ENCODE results near the gene C17orf107. TPM values are rescaled to one million over a fixed set of nuclear protein-coding genes. Genes with fewer than 3 reads are reported as not detected.
"Not testable (repeated sequence)": the region's sequence is repeated elsewhere in the genome, so short reads cannot be mapped to it uniquely, and the experiment has no call there.

Gene C17orf107
- total RNA-seq, 1 experiment from 2014 or later = 1.0 TPM

DNA sequence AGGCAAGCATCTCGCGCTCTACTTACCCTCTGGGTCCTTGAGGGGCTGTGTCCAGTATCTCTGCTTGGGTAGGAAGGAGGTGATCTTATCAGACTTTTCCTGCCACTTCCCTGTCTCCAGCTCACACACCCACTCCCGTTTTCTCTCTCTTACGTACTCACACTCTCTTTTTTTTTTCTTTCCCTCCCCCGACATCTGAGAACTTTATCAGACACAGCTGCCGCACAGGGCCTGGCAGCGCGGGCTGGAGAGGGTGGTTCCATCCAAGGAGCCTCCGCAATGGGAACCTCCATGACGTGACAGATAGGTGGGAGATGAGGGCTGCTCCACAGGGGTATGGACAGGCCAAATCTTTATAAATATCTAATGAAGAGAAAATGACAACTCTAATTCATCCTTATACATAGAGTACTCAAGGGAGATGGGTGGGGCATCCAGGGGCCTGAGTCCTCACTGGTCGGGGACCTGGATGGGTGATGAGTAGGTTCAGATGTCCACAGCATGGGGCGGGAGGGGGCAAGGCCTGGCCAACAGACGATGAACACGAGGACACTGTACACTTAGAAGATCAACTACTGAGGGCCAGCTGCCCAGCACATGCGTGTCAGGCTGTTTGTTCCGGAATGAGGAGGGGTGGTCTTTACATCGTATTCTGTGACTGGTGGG, 42.9 kb upstream of the C17orf107 start:
- TF ChIP-seq, protein P1, sequence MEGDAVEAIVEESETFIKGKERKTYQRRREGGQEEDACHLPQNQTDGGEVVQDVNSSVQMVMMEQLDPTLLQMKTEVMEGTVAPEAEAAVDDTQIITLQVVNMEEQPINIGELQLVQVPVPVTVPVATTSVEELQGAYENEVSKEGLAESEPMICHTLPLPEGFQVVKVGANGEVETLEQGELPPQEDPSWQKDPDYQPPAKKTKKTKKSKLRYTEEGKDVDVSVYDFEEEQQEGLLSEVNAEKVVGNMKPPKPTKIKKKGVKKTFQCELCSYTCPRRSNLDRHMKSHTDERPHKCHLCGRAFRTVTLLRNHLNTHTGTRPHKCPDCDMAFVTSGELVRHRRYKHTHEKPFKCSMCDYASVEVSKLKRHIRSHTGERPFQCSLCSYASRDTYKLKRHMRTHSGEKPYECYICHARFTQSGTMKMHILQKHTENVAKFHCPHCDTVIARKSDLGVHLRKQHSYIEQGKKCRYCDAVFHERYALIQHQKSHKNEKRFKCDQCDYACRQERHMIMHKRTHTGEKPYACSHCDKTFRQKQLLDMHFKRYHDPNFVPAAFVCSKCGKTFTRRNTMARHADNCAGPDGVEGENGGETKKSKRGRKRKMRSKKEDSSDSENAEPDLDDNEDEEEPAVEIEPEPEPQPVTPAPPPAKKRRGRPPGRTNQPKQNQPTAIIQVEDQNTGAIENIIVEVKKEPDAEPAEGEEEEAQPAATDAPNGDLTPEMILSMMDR (IDR thresholded peaks at IDR 0.05; ENCODE audit: insufficient read depth in 1 of 2, low read depth in 1 of 2, low read length in 1 of 2, severe bottlenecking in 1 of 2, unreplicated experiment in 1 of 2) = no peak
- Histone ChIP-seq H3K4me3 (ENCODE audit: low read depth, low read length) (no peak overlapping the region), H3K4me1 (peaks cover 14% of the 10 kb centered on the region), H3K27me3 (replicated peaks; ENCODE audit: control insufficient read depth, insufficient read depth, low read length) (no peaks in the 10 kb centered on the region), H3K9me3 (no peaks in the 10 kb centered on the region), H3K36me3 (ENCODE audit: control insufficient read depth, insufficient read depth, low read length) (no peaks in the 10 kb centered on the region)
- POLR2A ChIA-PET = no interaction called here
- no peak overlapping the region for H3K27ac Mint-ChIP-seq (ENCODE audit: unreplicated experiment)
- no peak for DNase-seq
- CTCF ChIA-PET = no interaction called here
- intact Hi-C loops (cut with micrococcal nuclease; ENCODE audit: unreplicated experiment) = no loop called here
- H3K36me3 Mint-ChIP-seq (ENCODE audit: insufficient read depth, unreplicated experiment) = peaks cover 18% of the 10 kb centered on the region
- H3K4me3 Mint-ChIP-seq (ENCODE audit: unreplicated experiment) = no peak overlapping the region
- H3K4me1 Mint-ChIP-seq (ENCODE audit: low read depth, unreplicated experiment) = peaks cover 19% of the 10 kb centered on the region
- no TSS peak for BruUV-seq (replicated peaks)
- no peaks in the 10 kb centered on the region for H3K27me3 Mint-ChIP-seq (ENCODE audit: insufficient read depth, unreplicated experiment)
- no peaks in the 10 kb centered on the region for H3K9me3 Mint-ChIP-seq (ENCODE audit: unreplicated experiment)

DNA sequence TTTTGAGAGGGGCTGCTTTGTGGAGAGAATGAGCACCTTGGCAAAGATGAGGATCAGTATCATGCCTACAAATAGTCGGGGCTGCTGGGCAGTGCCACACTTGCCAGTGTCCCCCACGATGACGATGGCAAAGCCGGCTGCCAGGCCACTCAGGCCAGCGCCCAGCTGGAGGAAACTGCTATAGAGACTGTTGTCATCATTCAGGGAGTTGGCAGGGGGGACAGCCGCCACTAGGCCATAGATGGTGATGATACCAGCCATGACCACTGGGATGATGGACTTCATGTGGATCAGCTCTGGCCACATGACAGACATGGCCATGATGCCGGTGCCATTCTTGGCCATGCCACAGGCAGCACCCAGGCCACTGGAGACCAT, 42.4 kb upstream of the C17orf107 start:
- CTCF ChIA-PET = no interaction called here
- Mint-ChIP-seq H3K4me1 (ENCODE audit: low read depth, unreplicated experiment) (peaks cover 19% of the 10 kb centered on the region), H3K4me3 (ENCODE audit: unreplicated experiment) (no peak overlapping the region), H3K36me3 (ENCODE audit: insufficient read depth, unreplicated experiment) (peaks cover 18% of the 10 kb centered on the region), H3K9me3 (ENCODE audit: unreplicated experiment) (no peaks in the 10 kb centered on the region), H3K27me3 (ENCODE audit: insufficient read depth, unreplicated experiment) (no peaks in the 10 kb centered on the region), H3K27ac (ENCODE audit: unreplicated experiment) (no peak overlapping the region)
- no peaks in the 10 kb centered on the region for H3K9me3 ChIP-seq
- H3K27me3 ChIP-seq (replicated peaks; ENCODE audit: control insufficient read depth, insufficient read depth, low read length) = no peaks in the 10 kb centered on the region
- no peaks in the 10 kb centered on the region for H3K36me3 ChIP-seq (ENCODE audit: control insufficient read depth, insufficient read depth, low read length)
- POLR2A ChIA-PET = interaction anchor here (0.6 kb wide), 1 partner anchor 9 kb away, joined by 8 read pairs; no protein-coding TSS in a partner anchor
- no TSS peak for BruUV-seq (replicated peaks)
- TF ChIP-seq, protein P1 (IDR thresholded peaks at IDR 0.05; ENCODE audit: insufficient read depth in 1 of 2, low read depth in 1 of 2, low read length in 1 of 2, severe bottlenecking in 1 of 2, unreplicated experiment in 1 of 2) = no peak
- intact Hi-C loops (cut with micrococcal nuclease; ENCODE audit: unreplicated experiment) = no loop called here
- DNase-seq = no peak
- H3K4me3 ChIP-seq (ENCODE audit: low read depth, low read length) = no peak overlapping the region
- peaks cover 14% of the 10 kb centered on the region for H3K4me1 ChIP-seq

DNA sequence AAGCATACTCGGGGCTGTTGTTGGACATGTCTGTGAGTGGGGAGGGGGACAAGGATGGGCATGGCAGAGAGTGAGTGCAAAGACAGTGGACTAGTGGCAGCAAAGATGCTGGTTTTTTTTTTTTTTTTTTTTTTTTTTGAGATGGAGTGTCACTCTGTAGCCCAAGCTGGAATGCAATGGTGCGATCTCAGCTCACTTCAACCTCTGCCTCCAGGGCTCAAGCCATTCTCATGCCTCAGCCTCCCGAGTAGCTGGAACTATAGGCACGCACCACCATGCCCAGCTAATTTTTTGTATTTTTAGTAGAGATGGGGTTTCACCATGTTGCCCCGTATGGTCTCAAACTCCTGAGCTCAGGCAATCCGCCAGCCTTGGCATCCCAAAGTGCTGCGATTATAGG, 42.0 kb upstream of the C17orf107 start:
- H3K27me3 Mint-ChIP-seq (ENCODE audit: insufficient read depth, unreplicated experiment); BruUV-seq (replicated peaks); H3K4me3 ChIP-seq (ENCODE audit: low read depth, low read length); DNase-seq; H3K27me3 ChIP-seq (replicated peaks; ENCODE audit: control insufficient read depth, insufficient read depth, low read length); H3K9me3 ChIP-seq; H3K9me3 Mint-ChIP-seq (ENCODE audit: unreplicated experiment); H3K27ac Mint-ChIP-seq (ENCODE audit: unreplicated experiment); H3K36me3 ChIP-seq (ENCODE audit: control insufficient read depth, insufficient read depth, low read length); intact Hi-C loops (cut with micrococcal nuclease; ENCODE audit: unreplicated experiment); H3K4me3 Mint-ChIP-seq (ENCODE audit: unreplicated experiment): not testable (repeated sequence)
- Mint-ChIP-seq H3K36me3 (ENCODE audit: insufficient read depth, unreplicated experiment) (peaks cover 18% of the 10 kb centered on the region), H3K4me1 (ENCODE audit: low read depth, unreplicated experiment) (peaks cover 19% of the 10 kb centered on the region)
- peaks cover 14% of the 10 kb centered on the region for H3K4me1 ChIP-seq
- POLR2A ChIA-PET = interaction anchor here (0.6 kb wide), 1 partner anchor 9 kb away, joined by 8 read pairs; no protein-coding TSS in a partner anchor
- CTCF ChIA-PET = interaction anchor here (0.7 kb wide), 1 partner anchor 68 kb away, joined by 10 read pairs; no protein-coding TSS in a partner anchor
